Endothelial cell of umbilical vein (primary cell): ENCODE results near the gene SUFU. TPM values are rescaled to one million over a fixed set of nuclear protein-coding genes. Genes with fewer than 3 reads are reported as not detected.

Source experiments
- BruUV-seq: library from RNA; stranded (reverse); fragments of 400-500 nt; replicated peaks from 2 replicates; lab custom pipeline; 2021; lab: Mats Ljungman, UMichigan
- CTCF ChIA-PET: fragments of 300-600, 350-600 bp; sonication (Branson Sonifier 250); formaldehyde crosslinking; loops from one replicate; lab custom pipeline; 2021; ENCODE audit warnings: antibody characterized with exemption, inconsistent platforms; lab: Charles Lee
- POLR2A ChIA-PET: fragments of 300-600, 350-600 bp; sonication (Branson Sonifier 250); formaldehyde crosslinking; loops from one replicate; lab custom pipeline; 2021; ENCODE audit warnings: antibody characterized with exemption, inconsistent platforms; lab: Charles Lee
- DNase-seq: peaks from one replicate; pipeline ENCODE4 v3.0.0-alpha.2; 2011; ENCODE audit warnings: low read depth, low spot score
- FAIRE-seq: peaks from 2 replicates; lab custom pipeline; 2011; peaks lifted over from hg19 to GRCh38; lab: Jason Lieb, UNC
- H2AFZ ChIP-seq: 2 replicates; pipeline ENCODE4 v1.6.0; 2012; ENCODE audit warnings: low read depth, low read length, control low read depth, inconsistent platforms
- H3K27ac ChIP-seq: 2 replicates; pipeline ENCODE4 v1.5.1; 2011; ENCODE audit warnings: low read depth, mild to moderate bottlenecking, control low read depth, low read length, moderate library complexity; ENCODE audit not compliant: insufficient read depth
- H3K27me3 ChIP-seq, 2 experiments: 2 replicates each; pipeline versions ENCODE4 v1.6.0 to v1.6.1; 2011; ENCODE audit warnings: low read length in 2 of 2, mixed read lengths in 1 of 2; ENCODE audit not compliant: control insufficient read depth in 2 of 2, insufficient read depth in 2 of 2
- H3K36me3 ChIP-seq, 2 experiments: 2 replicates in 1 of 2; 3 replicates in 1 of 2; pipeline ENCODE4 v1.5.1; 2011; ENCODE audit warnings: low read length in 2 of 2, mild to moderate bottlenecking in 1 of 2, moderate library complexity in 1 of 2; ENCODE audit not compliant: control insufficient read depth in 2 of 2, insufficient read depth in 2 of 2; ENCODE audit errors: extremely low read depth in 1 of 2
- H3K4me1 ChIP-seq: 3 replicates; pipeline ENCODE4 v1.5.1; 2011; ENCODE audit warnings: mild to moderate bottlenecking, low read length; ENCODE audit not compliant: control insufficient read depth, insufficient read depth; ENCODE audit errors: extremely low read depth
- H3K4me2 ChIP-seq: 2 replicates; pipeline ENCODE4 v1.6.1; 2011; ENCODE audit warnings: low read length, control low read depth, mixed read lengths; ENCODE audit not compliant: insufficient read depth
- H3K4me3 ChIP-seq, 3 experiments: fragments of 200-600 bp in 1 of 3; sonication (generic), shearing (Covaris generic) in 1 of 3; replicated peaks in 1 of 3; 2 replicates each; pipeline ENCODE4 v1.5.1; 2011 to 2016; ENCODE audit warnings: control low read depth in 3 of 3, low read length in 3 of 3, mild to moderate bottlenecking in 2 of 3, inconsistent platforms in 1 of 3, low read depth in 1 of 3, moderate library complexity in 1 of 3; ENCODE audit not compliant: insufficient read depth in 1 of 3
- H3K79me2 ChIP-seq: 2 replicates; pipeline ENCODE4 v1.6.0; 2012; ENCODE audit warnings: low read length, inconsistent platforms; ENCODE audit not compliant: control insufficient read depth, insufficient read depth
- H3K9ac ChIP-seq: replicated peaks from 2 replicates; pipeline ENCODE3; 2011; ENCODE audit warnings: low read length, control low read depth; ENCODE audit not compliant: insufficient read depth; ENCODE audit errors: extremely low read depth
- H3K9me1 ChIP-seq: replicated peaks from 3 replicates; pipeline ENCODE4 v1.6.0; 2011; ENCODE audit warnings: mild to moderate bottlenecking, low read length; ENCODE audit not compliant: control insufficient read depth, insufficient read depth; ENCODE audit errors: extremely low read depth
- H3K9me3 ChIP-seq: replicated peaks from 2 replicates; pipeline ENCODE4 v1.5.1; 2012; ENCODE audit warnings: low read length, inconsistent platforms; ENCODE audit not compliant: control insufficient read depth, insufficient read depth
- H4K20me1 ChIP-seq: replicated peaks from 2 replicates; pipeline ENCODE3; 2011; ENCODE audit warnings: mild to moderate bottlenecking, low read length; ENCODE audit not compliant: control insufficient read depth, insufficient read depth; ENCODE audit errors: extremely low read depth
- CTCF ChIP-seq, 2 donors: IDR thresholded peaks; 1 replicate in 1 of 2; 2 replicates in 1 of 2; pipeline ENCODE4 v1.5.1; 2011; ENCODE audit warnings: low read length in 2 of 2, mild to moderate bottlenecking in 2 of 2, moderate library complexity in 2 of 2, control low read depth in 1 of 2, inconsistent platforms in 1 of 2, low read depth in 1 of 2; ENCODE audit not compliant: insufficient read depth in 1 of 2; ENCODE audit errors: extremely low read depth in 1 of 2
- EZH2 ChIP-seq: IDR thresholded peaks from 2 replicates; pipeline ENCODE4 v1.6.1; 2012; ENCODE audit warnings: borderline replicate concordance, low read depth, mild to moderate bottlenecking, moderate library complexity, low read length, inconsistent platforms; ENCODE audit not compliant: severe bottlenecking
- FOS ChIP-seq: IDR thresholded peaks from 2 replicates; pipeline ENCODE4 v1.6.1; 2011; ENCODE audit warnings: mild to moderate bottlenecking, low read length, moderate library complexity, borderline replicate concordance; ENCODE audit not compliant: insufficient read depth
- GATA2 ChIP-seq: IDR thresholded peaks from 2 replicates; pipeline ENCODE4 v1.7.0; 2011; ENCODE audit warnings: low read depth, mild to moderate bottlenecking, moderate library complexity, mixed read lengths, low read length; ENCODE audit not compliant: insufficient read length, insufficient read depth
- JUN ChIP-seq: IDR thresholded peaks from 2 replicates; pipeline ENCODE4 v1.6.1; 2011; ENCODE audit warnings: borderline replicate concordance, low read depth; ENCODE audit not compliant: insufficient read length, insufficient read depth
- MYC ChIP-seq: IDR thresholded peaks from one replicate; pipeline ENCODE4 v1.6.1; 2011; ENCODE audit warnings: mild to moderate bottlenecking, low read depth, low read length
- POLR2A ChIP-seq: IDR thresholded peaks from 2 replicates; pipeline ENCODE4 v1.6.1; 2012; ENCODE audit warnings: low read depth, mild to moderate bottlenecking, control low read depth, low read length
- POLR2AphosphoS5 ChIP-seq: IDR thresholded peaks from 2 replicates; pipeline ENCODE4 v1.6.1; 2012; ENCODE audit warnings: low read depth, mild to moderate bottlenecking, control low read depth, low read length, moderate library complexity; ENCODE audit not compliant: insufficient read depth
- dilution Hi-C: fragments of 300-500 bp; cut with MboI; formaldehyde crosslinking; loops from one replicate; pipeline ENCODE4 v1.15.0; 2019; ENCODE audit warnings: low sequenced_read_pairs; ENCODE audit not compliant: extremely low pct_ligation_motif_present
- intact Hi-C: fragments of 100-400 bp; cut with micrococcal nuclease; formaldehyde crosslinking; loops from one replicate; pipeline ENCODE4 v1.10.0; 2022
- polyA plus RNA-seq, 4 experiments: library from polyadenylated mRNA; depleted of rRNA in 3 of 4; stranded (reverse) in 3 of 4; unstranded in 1 of 4; fragments of >200 nt; gene quantifications; 2 replicates each; pipeline versions ENCODE4 v1.2.1 to v1.2.3, GENCODE V29; 2011 to 2012; ENCODE audit warnings: missing spikeins in 1 of 4
- total RNA-seq: library from RNA; stranded (reverse); gene quantifications from 2 replicates; pipeline ENCODE4 v1.2.3, GENCODE V29; 2021
- TF ChIP-seq, protein P1 (sequence below): IDR thresholded peaks from 2 replicates; pipeline ENCODE4 v1.6.1; 2011; ENCODE audit not compliant: insufficient read depth, insufficient read length

The SUFU gene
- total and polyA plus RNA-seq, 2 donors (not counting 3 experiments of a cell fraction or from before 2014, with no cell fraction given) = 10.1 to 16.3 TPM

GRCh38 chr10:102557569-102557968 lies 53.8 kb downstream of the SUFU start:
- no peak for FAIRE-seq
- BruUV-seq = no TSS peak
- Histone ChIP-seq H3K9me1 (no peaks in the 10 kb centered on the region), H3K4me1 (no peaks in the 10 kb centered on the region), H3K79me2 (no peaks in the 10 kb centered on the region), H4K20me1 (no peaks in the 10 kb centered on the region), H3K27ac (no peak overlapping the region), H3K27me3 (no peaks in the 10 kb centered on the region), H3K4me3 (no peak overlapping the region), H3K9me3 (no peaks in the 10 kb centered on the region), H3K4me2 (no peak overlapping the region), H3K9ac (no peak overlapping the region), H3K36me3 (no peaks in the 10 kb centered on the region), H2AFZ (no peak overlapping the region)
- no peak for DNase-seq
- intact Hi-C loops = no loop called here
- ChIA-PET POLR2A (no interaction called here), CTCF (no interaction called here)
- dilution Hi-C loops = no loop called here
- TF ChIP-seq GATA2 (no peak), MYC (no peak), FOS (no peak), EZH2 (no peak), POLR2A (no peak), POLR2AphosphoS5 (no peak), JUN (no peak), CTCF (IDR thresholded peaks at IDR 0.05; ENCODE audit: extremely low read depth in 1 of 2, insufficient read depth in 1 of 2, low read depth in 1 of 2, low read length in 2 of 2) (no peak)
- TF ChIP-seq, protein P1, sequence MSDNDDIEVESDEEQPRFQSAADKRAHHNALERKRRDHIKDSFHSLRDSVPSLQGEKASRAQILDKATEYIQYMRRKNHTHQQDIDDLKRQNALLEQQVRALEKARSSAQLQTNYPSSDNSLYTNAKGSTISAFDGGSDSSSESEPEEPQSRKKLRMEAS = no peak
